Activated gamma-delta T cell treated with anti-CD3 and anti-CD28 coated beads, Interleukin-2, amount 50 U/mL, for 16 hours (primary cell): ENCODE results near the gene CLIP3.
"Not testable (repeated sequence)": the region's sequence is repeated elsewhere in the genome, so short reads cannot be mapped to it uniquely, and the experiment has no call there.

Source experiments
- DNase-seq: peaks from one replicate; pipeline ENCODE4 v3.0.0-alpha.2; 2020; ENCODE audit warnings: low read depth

Gene CLIP3

DNA sequence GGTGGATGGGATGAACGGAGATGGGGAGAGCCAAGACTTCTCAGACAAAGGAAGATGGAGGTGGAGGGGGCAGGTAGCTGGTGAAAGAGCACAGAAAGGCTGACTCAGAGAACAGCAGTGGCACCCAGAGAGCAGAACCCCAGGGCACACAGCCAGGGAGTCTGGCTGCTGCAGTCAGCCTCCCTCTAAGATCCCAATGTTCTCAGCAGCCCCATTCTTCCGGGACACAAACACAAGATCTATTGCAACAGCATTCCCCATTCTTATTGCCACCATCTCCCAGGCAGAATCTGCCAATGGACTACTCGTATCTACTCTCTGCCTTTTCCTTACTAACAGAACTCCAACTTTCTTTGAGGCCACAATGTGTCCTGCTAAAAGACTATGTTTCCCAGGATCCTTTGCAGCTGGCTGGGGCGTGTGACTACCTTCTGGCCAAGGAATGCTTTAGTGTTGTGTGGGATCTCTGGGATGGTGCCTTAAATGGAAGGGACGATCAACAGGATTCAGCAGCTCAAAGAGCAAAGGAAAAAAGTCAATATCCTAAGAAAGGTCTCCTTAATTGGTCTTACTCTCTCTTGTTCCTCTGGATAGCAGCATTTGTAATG, 13.9 kb upstream of the CLIP3 start:
- DNase-seq = no peak

DNA sequence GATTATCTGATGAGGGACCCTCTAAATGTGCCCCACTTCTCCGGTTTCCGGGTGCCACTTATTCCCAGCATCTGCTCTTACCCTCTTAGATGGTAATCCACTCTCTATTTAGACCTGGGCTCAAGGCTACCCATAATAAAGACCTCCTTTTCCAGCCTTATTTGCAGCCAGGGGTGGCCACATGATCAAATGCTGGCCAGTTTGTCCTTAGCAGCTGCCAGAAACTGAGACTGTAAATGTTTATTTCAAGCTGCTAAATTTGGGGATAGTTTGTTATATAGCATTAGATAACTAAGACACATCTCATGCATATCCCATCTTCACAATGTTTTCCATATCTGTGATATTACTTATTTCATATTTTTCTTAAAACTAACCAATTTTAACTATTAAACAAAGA, 11.3 kb upstream of the CLIP3 start:
- DNase-seq = no peak

DNA sequence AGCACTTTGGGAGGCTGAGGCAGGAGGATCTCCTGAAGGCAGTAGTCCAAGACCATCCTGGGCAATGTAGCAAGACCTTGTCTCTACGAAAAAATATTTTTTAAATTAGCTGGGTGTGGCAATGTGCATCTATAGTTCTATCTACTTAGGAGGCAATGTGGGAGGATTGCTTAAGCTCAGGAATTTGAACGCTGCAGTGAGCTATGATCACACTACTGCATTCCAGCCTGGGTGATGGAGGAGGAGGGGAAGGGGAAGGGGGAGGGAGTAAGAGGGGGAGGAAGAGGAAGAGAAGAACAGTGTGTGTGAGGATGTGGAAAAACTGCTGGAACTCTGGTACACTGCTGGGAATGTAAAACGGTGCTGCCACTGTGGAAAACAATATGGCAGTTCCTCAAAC, 9.2 kb upstream of the CLIP3 start:
- no peak for DNase-seq

DNA sequence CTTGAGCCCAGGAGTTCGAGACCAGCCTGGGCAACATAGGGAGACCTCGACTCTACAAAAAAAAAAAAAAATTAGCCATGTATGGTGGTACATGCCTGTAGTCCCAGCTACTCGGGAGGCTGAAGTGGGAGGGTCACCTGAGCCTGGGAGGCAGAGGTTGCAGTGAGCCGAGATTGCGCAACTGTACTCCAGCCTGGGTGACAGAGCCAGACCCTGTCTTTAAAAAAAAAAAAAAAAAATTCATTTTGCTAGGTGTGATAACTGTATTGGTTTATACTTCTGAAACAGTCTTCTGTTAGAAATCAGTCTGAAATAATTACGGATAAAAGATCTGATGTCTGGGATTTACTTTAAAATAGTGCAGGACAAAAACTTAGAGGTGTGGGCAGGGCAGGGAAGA, 8.4 kb upstream of the CLIP3 start:
- DNase-seq = not testable (repeated sequence)

DNA sequence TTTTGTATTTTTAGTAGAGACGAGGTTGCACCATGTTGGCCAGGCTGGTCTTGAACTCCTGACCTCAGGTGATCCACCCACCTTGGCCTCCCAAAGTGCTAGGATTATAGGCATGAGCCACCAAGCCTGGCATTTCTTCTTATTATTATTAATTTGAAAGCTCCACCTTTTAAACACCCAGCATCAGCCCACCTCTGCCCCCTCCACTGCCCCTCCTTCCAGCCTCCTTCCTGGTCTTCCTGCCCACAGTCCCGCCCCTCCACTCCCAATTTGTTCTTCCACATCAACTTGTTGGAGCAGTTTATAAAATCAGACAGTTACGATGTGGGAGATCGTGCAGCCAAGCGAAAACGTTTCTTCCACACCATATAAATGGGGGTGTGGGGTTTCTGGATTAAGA, 7.8 kb upstream of the CLIP3 start:
- DNase-seq = no peak

DNA sequence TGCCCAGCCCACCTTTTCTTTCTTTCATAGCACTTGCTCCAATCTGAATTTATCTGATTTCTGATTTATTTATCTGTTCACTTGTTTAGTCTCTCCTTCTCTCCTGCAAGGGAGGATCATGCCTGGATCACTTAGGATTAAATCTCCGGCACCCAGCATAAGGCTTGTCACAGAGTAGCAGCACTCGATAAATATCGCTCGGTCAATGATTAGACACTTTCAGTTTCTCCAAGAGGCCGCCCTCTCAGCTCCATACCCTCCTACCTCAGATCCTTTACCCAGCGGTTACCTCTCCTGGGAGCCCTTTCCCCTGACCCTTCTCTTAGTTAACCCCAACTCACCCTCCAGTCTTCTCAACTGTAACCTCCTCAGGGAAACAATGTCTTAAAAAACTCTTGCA, 1.4 kb downstream of the CLIP3 start:
- no peak for DNase-seq

DNA sequence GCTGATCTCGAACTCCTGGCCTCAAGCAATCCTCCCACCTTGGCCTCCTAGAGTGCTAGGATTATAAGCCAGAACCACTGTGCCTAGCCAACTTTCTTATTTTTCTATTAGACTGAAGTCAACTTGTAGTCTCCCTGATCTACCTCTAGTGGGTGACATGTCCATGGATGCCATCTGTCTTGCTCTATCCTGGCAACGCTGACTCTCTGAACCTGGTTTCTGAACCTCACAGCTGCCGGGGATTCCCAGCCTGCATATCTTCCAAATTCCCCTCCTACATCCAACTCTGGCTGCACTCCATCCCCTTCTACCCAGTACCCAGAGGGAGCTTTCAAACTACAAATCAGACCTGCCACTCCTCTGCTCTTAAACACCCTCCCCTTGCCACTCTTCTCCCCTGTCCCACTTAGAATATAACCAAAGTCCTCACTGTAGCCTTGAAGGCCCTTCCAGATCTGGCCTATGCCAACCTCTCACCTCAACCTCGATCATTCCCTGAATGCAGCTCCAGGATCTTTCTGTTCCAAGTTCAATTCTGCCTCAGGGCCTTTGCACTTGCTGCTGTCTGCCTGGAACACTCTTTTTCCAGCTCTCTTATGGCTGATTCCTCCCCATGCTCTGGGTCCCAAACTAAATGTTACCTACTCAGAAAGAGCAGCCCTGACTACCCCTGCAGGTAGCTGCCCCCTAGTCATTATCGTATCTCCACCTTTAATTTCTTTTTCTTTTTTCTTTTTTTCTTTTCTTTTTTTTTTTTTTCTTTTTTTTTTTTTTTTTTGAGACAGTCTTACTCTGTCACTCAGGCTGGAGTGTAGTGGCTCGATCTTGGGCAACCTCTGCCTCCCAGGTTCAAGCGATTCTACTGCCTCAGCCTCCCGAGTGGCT, 2.2 kb downstream of the CLIP3 start:
- no peak for DNase-seq

DNA sequence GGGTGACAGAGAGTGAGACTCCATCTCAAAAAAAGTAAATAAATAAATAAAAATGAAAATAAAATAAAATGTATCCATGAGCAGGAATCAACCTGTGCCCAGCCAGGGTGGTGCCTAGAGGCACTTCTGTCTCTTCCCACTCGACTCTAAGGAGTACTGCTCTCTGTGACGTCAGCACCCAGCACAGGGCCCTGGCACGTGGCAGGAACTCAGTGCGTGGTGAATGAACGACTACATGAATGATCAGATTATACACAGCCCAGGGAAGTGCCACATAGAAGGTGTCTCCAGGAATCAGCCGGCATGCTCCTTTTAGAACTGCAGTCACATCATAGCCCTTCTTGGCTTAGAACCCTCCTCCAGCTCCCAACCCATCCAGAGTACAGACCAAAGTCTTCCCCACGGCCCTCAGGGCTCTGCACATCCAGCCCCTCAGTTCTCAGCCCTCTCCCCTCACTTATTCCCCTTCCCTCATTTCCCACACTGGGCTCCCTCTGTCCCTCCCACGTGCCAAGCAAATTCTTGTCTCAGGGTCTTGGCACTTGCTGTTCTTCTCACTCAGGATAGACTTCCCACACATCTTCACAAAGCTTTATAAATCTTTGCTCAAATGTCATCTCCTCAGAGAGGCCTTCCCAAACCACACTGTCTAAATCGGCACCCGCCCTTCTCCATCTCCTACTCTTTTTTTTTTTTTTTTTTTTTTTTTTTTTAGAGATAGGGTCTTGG, 4.2 kb downstream of the CLIP3 start:
- no peak for DNase-seq

DNA sequence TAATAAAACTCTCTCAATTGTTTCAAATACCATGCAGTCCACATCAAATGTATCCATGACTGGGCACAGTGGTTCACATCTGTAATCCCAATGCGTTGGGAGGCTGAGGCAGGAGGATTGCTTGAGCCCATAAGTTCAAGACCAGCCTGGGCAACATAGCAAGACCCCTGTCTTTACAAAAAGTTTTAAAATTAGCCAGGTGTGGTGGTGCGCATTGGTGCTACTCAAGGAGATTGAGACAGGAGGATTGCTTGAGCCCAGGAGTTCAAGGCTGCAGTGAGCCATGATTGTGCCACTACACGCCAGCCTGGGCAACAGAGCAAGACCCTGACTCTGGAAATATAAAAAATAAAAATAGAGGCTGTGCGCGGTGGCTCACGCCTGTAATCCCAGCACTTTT, 5.0 kb downstream of the CLIP3 start:
- DNase-seq = no peak

DNA sequence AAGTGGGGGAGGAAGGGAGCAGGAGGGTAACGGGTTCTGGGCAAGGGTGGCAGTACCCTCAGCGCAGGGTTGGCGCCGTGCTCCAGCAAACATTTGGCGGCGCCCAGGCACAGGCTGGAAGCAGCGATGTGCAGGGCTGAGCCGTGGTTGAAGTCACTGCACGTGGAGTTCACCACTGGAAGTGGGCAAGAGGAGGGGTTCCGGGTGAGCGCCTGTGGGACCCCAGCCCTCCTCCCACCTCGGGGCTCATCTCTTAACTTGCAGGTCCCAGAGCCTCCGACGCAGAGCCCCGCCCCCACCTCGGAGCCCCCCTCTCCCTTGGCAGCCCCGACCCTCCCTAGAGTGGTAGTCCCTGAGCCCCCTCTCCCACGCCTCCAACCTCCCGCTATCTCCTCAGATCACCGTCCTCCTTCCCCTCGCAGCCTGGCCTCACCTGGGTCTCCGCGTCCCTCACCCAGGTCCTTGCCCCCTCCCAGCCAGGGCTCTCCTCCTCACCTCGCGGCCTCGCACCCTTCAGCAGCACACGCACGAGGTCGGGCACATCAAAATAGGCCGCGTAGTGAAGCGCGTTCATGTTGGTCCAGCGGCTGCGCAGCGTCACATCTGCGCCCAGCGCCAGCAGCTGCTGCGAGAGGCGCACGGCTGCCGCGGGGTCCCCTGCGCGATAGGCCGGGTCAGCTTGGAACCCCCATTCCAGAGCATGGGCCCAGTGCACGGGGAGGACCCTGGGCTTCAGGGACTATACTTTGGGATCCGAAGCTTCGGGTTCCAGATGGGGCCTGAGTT, 6.4 kb downstream of the CLIP3 start:
- no peak for DNase-seq

DNA sequence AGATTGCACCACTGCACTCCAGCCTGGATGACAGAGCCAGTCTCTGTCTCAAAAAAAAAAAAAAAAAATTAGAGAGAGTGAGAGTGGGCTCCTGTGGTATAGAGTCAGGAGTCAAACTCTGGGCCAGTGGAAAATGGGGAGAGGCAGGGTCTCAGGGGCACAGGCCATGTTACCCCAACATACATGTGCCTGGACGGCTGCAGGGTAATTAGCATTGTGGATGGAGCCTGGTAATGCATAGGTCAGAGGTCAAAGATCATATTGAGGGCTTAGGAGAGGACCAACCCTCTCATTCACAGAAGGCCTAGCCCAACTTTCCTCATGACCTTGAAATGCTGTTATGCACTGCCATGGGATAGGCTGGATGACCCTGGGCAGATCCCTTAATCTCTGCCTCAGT, 7.1 kb downstream of the CLIP3 start:
- DNase-seq = no peak

DNA sequence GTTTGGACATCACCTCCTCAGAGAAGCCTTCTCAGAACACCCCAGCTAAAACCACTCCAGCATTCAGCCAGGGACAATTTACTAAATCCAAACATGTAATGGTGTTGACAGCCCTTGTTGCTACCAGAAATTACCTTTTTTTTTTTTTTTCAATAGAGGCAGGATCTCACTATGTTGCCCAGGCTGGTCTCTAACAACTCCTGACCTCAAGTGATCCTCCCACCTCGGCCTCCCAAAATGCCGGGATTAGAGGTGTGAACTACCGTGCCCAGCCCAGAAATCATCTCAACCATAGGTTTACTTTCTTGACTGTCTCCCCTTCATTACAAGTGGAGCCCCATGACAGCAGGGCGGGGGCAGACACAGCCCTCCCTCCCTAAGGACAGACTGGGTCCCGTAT, 9.2 kb downstream of the CLIP3 start:
- DNase-seq = no peak

DNA sequence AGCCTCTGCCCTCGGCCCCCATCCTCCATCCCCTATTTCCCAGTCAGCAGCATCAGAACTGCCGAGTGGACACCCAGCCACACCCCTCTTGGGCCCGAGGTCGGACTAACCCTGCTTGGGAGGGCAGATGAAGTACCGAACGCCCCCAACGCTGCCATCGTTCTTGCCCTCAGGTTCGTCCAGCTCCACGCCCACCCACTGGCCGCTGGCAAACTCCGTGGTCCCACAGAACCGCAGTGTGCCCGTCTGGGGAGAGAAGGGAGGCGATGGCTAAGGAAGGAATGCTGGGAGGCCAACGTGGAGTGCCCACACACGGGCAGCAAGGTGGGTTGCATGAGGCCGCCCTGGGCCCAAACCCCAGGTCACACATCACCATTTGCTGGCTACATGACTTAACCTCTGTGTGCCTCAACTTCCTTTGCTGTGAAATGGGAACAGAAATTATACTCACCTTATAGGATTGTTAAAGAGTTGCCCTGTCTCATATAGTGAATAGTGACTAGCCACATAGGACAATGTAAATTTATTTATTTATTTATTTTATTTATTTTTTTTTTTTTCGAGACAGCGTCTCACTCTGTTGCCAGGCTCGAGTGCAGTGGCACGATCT, 13.5 kb downstream of the CLIP3 start:
- no peak for DNase-seq

DNA sequence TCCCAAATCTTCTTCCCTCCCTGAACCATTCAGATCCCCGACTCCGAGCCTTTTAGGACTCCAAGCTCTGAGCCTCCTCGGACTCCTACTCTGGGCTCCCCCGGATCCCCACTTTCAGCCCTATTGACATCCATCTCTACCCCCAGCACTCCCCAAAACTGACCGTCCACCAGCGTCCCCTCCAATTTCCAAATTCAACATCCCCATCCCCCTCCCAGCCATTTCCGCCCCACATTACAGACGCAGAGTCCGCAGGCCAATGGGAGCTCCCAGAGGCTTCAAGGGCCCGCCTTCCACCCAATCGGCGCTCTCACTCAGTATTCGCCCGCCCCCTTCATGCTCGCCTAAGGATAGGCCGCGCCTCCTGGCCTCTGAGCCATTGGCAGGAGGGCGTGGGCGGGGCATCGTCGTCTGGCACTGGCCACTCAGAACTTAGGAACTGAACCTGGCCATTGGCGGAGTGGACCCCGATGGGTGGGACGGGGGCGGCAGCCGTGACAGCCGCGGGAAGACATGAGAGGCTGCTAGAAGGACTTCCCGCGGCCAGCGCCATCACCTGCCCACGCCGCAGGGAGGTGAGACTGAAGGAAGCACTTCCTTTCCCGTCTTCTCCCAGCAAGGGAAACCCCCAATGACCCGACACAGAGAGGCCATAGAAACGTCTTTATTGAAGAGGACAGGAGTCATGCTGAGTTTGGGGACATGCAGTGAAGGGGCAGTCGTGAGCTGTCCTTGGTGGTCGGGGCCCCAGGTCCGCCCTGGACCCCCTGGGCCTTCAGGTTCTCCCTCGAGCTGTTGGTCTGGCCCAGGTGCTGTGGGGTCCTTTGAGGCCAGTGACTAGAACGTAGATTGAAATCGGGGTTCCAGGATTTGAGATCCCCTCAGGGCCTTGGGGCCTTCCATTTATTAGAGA, 18.4 kb downstream of the CLIP3 start, which contains the start of gene ALKBH6:
TSS of gene ALKBH6 (minus strand) at position 202 of the 913 bp plus-strand sequence. CDS start 816 bp downstream, outside the sequence.
- peak; percentile 99 for DNase-seq

DNA sequence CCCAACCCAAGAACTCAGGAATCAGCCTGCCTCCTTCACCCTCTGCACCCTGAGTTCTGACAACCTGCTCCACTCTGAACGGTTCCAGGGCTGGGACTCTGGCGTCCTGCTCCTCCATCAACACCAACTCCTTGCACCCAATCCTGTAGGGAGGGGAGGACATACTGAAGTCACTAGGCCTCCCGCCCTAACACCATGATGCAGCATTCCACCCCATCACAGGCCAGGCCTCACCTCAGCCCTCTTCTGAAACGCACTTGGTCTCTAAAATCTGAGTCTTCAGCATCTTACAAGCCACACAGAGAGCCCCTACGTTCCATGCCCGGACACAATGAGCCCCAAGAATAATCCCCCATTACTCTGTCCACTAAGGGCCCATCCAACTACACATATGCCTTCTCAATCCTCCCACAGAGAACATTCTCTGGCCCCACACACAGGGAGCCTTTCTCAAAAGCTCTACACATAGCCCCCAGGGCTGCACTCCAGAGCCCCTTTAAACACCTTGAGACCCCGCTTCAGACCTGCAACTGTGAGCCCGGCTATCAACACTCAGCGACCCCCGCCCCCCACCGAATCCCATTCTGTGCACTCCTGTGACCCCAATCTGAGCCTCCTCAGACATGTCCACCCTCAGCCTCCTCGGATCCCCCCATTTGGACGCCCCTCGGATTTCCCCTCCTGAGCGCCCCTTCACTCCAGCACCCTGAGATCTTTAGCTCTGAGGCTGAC, 19.2 kb downstream of the CLIP3 start:
- no peak for DNase-seq

DNA sequence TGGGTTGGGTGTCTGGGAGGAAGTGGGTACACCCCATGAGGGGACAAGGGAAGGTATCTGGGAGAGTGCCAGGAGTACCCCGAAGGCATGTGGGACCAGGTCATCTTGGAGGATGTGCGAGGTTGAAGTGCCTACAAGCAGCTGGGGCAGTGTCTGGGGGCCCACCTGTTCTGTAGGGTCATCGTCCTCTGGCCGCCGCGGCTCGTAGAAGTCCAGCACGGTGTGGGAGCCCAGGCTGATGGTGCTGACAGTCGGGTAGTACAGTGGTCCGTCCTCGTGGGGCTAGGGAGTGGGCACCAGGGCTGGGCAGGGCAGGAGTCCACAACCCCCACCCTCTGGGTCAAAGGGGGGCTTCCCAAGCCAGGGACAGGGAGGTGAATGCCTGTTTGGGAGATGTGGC, 22.3 kb downstream of the CLIP3 start:
- no peak for DNase-seq

DNA sequence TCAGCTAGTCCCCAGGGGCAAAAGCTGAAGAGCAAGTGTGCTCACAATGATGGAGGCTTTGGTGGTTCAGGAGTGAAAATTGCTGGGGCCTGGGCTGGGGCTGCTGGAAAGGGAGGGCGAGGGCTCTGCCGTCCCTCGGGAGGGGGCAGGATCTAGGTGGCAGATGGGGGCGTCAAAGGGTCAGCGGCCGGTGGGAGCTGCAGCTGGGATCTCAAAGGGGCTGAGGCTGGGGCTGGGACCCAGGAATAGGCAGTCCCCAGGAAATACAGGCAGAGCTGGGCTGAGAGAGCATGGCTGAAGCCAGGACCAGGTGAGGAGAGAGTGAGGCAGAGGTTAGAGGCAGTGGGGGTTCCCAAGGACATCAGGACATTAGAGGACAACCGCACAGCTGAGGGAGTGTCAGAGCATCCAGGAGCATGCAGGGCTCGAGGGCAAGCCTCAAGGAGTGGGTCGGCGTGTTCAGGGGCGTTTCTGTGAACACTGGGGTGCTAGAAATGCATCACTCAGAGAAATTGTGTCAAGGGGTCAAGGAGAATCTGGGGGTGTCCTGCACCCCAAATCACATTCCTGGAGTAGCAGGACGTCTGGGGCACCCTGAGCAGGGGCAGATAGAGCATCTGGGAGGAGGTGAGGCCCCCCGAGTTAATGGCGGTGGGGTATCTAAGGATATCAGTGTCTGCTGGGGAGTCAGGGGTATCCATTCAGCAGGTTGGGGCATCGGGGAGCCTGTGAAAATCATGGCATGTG, 22.9 kb downstream of the CLIP3 start:
- DNase-seq = no peak

DNA sequence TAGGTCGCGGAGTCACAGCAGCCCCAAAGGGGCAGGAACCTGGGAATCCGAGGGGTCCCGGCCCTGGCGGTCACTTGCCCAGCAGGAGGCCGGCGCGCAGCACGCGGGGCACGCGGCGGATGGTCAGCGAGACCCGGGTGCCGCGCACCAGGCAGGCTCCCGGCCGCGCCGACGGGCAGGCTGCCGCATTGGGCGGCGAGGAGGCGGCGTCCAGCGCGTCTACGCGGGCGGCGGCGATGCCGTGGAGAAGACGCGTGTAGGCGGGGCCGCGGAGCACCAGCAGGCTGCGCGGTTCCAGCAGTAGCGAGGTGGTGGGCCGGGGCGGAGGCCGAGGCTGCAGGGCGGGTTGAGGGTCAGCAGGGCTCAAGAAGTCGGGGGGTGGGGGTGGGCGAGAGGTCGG, 23.5 kb downstream of the CLIP3 start:
- no peak for DNase-seq

DNA sequence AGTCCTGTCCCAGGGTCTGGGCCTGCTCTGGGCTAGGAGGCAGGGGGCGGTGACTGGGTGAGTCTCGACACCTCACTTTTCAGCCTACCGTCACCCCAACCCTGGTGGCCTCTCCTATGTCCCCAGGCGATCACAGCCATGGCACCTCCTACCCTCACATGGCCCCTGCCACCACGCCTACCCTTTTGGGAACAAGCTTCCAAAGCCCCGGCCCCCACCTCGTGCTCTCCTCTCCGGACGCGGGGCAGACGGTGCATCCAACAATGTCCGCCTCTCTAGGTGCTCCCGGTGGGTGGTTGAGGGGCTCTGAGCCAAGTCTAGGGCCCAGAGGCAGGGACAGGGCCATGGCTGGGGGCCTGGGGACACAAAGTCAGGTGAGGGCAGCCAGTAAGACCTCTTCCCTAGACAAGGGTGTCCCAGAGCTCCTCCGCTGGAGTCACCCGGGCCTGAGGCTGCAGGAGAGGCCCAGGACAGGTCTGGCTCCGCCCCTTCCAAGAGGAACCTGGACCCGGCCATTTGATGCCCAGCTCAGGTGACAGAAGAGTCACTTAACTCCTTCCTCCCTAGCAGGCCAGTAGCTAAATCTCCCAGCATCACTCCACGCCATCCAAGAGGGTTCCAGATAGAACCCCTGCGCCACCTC, 24.2 kb downstream of the CLIP3 start, which contains the start of gene SYNE4:
TSS of gene SYNE4 (minus strand) at position 478 of the 643 bp plus-strand sequence. CDS start at position 346, 132 bp downstream.
- no peak for DNase-seq
